Hematopoietic multipotent progenitor cell (in vitro differentiated cells): ENCODE measurements around the gene RPL19. TPM values are rescaled to one million over a fixed set of nuclear protein-coding genes. Genes with fewer than 3 reads are reported as not detected.
"Not testable (repeated sequence)": the region's sequence is repeated elsewhere in the genome, so short reads cannot be mapped to it uniquely, and the experiment has no call there.

Experiments used
- DNase-seq, 3 donors: peaks; one replicate each; pipeline ENCODE4 v3.0.0-alpha.2; 2011 to 2015; ENCODE audit warnings: low read depth in 2 of 3, low spot score in 2 of 3
- total RNA-seq: library from RNA; depleted of rRNA; stranded (reverse); fragments of >200 nt; gene quantifications from one replicate; pipeline ENCODE4 v1.2.3, GENCODE V29; 2012

RPL19 gene
- total RNA-seq: 3,460 TPM

GRCh38 chr17:39200070-39200879 is at the start of gene RPL19:
Gene RPL19 (plus strand): TSS chr17:39200283. CDS start chr17:39200345, 62 bp downstream.
- peak in 2 of 3 donors; percentile 44 to 88 for DNase-seq

- DNase-seq: no peak
These were observed 49.3 kb upstream of the RPL19 start for GRCh38 chr17:39150795-39151149.

- no peak for DNase-seq
These were observed 48.7 kb upstream of the RPL19 start, which contains the start of gene PLXDC1 for GRCh38 chr17:39151150-39151942. Gene PLXDC1 (minus strand): TSS chr17:39151637. CDS start chr17:39151437, 200 bp downstream.

- no peak for DNase-seq
These were observed 47.9 kb upstream of the RPL19 start for GRCh38 chr17:39151943-39152818.

GRCh38 chr17:39153599-39154051 is 46.5 kb upstream of the RPL19 start:
- peak; percentile 86 to 94 (median 87) for DNase-seq

- no peak for DNase-seq
These were observed 44.4 kb upstream of the RPL19 start for GRCh38 chr17:39155654-39156053.

- no peak for DNase-seq
These were observed 43.6 kb upstream of the RPL19 start for GRCh38 chr17:39156491-39156890.

- DNase-seq: no peak
These were observed 41.5 kb upstream of the RPL19 start for GRCh38 chr17:39158623-39159022.

- DNase-seq: no peak
These were observed 38.1 kb upstream of the RPL19 start for GRCh38 chr17:39161962-39162361.

- peak in 2 of 3 donors; percentile 89 to 93 for DNase-seq
These were observed 35.4 kb upstream of the RPL19 start for GRCh38 chr17:39164675-39165143.

GRCh38 chr17:39165178-39165840 is 34.8 kb upstream of the RPL19 start:
- DNase-seq: no peak

GRCh38 chr17:39165841-39166349 is 34.2 kb upstream of the RPL19 start, which contains the start of gene ARL5C:
Gene ARL5C (minus strand): TSS chr17:39166161. CDS start chr17:39165760, 401 bp downstream.
- DNase-seq: no peak

GRCh38 chr17:39166437-39167335 is 33.4 kb upstream of the RPL19 start:
- peak in 1 of 3 donors; percentile 42 for DNase-seq

- peak in 2 of 3 donors; percentile 83 to 95 for DNase-seq
These were observed 32.6 kb upstream of the RPL19 start for GRCh38 chr17:39167476-39167875.

- not testable (repeated sequence) for DNase-seq
These were observed 31.6 kb upstream of the RPL19 start for GRCh38 chr17:39168503-39168902.

- no peak for DNase-seq
These were observed 31.0 kb upstream of the RPL19 start for GRCh38 chr17:39169101-39169500.

- DNase-seq: no peak
These were observed 30.6 kb upstream of the RPL19 start for GRCh38 chr17:39169518-39169917.

GRCh38 chr17:39170109-39170508 is 30.0 kb upstream of the RPL19 start:
- peak in 1 of 3 donors; percentile 42 for DNase-seq

GRCh38 chr17:39170558-39170957 is 29.5 kb upstream of the RPL19 start:
- DNase-seq: no peak
